Calu3 (cell line): Measurements from ENCODE around the gene DSC2. TPM values are rescaled to one million over a fixed set of nuclear protein-coding genes. Genes with fewer than 3 reads are reported as not detected.

ENCODE experiments used
- BruUV-seq: library from RNA; stranded (reverse); fragments of 400-500 nt; replicated peaks from 2 replicates; lab custom pipeline; 2021; lab: Mats Ljungman, UMichigan
- CTCF ChIA-PET: fragments of 300-600 bp; sonication (Branson Sonifier 250); formaldehyde crosslinking; loops from one replicate; lab custom pipeline; 2022; ENCODE audit warnings: antibody characterized with exemption; lab: Charles Lee
- DNase-seq: peaks from one replicate; pipeline ENCODE4 v3.0.0; 2022
- H3K27ac Mint-ChIP-seq: one replicate; pipeline ENCODE4 v1.8.0; 2022; ENCODE audit warnings: mixed read lengths; ENCODE audit not compliant: unreplicated experiment
- H3K27me3 Mint-ChIP-seq: one replicate; pipeline ENCODE4 v1.8.0; 2022; ENCODE audit warnings: mixed read lengths; ENCODE audit not compliant: unreplicated experiment
- H3K36me3 Mint-ChIP-seq: one replicate; pipeline ENCODE4 v1.8.0; 2022; ENCODE audit warnings: mild to moderate bottlenecking, moderate library complexity, mixed read lengths; ENCODE audit not compliant: insufficient read depth, unreplicated experiment
- H3K4me1 Mint-ChIP-seq: one replicate; pipeline ENCODE4 v1.8.0; 2022; ENCODE audit warnings: mild to moderate bottlenecking, low read depth, mixed read lengths; ENCODE audit not compliant: unreplicated experiment
- H3K4me3 Mint-ChIP-seq: one replicate; pipeline ENCODE4 v1.8.0; 2022; ENCODE audit warnings: mild to moderate bottlenecking, low read depth, moderate library complexity, mixed read lengths; ENCODE audit not compliant: unreplicated experiment
- H3K9me3 Mint-ChIP-seq: one replicate; pipeline ENCODE4 v1.8.0; 2022; ENCODE audit warnings: low read depth, mixed read lengths; ENCODE audit not compliant: unreplicated experiment
- intact Hi-C: fragments of 100-400 bp; cut with micrococcal nuclease; formaldehyde crosslinking; loops from one replicate; pipeline ENCODE4 v1.10.0; 2022; ENCODE audit not compliant: unreplicated experiment
- total RNA-seq: library from RNA; stranded (reverse); gene quantifications from 2 replicates; pipeline ENCODE4 v1.2.3, GENCODE V29; 2022
- TF ChIP-seq, protein P1 (sequence below): fragments of 200-600 bp; IDR thresholded peaks from one replicate; pipeline ENCODE4 v1.8.0; 2022; ENCODE audit warnings: antibody characterized with exemption; ENCODE audit not compliant: unreplicated experiment

The DSC2 gene
- total RNA-seq, 1 experiment from 2014 or later: 42.4 TPM

DNA sequence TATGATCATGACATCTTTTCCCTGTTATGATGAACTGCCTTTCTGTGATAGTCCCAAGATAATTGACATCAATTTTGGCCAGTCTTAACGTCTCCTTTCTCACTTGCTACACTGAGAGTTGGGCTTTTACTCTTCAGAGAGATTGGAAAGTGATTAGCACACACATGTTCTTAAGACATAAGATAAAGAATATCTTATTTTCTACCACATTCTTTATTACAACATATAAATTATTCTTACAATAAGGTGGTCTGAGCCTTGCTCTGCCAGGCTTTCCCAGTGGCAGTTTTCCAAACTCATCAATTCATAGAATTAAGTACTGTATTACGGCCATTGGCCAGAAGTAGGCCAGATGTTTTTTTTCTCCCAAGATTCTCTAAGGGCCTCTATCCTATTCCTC is 54.0 kb downstream of the DSC2 start:
- intact Hi-C loops: loop anchor here (5.0 kb wide), 1 partner anchor 49 kb away; no protein-coding TSS in a partner anchor
- TF ChIP-seq, protein P1, sequence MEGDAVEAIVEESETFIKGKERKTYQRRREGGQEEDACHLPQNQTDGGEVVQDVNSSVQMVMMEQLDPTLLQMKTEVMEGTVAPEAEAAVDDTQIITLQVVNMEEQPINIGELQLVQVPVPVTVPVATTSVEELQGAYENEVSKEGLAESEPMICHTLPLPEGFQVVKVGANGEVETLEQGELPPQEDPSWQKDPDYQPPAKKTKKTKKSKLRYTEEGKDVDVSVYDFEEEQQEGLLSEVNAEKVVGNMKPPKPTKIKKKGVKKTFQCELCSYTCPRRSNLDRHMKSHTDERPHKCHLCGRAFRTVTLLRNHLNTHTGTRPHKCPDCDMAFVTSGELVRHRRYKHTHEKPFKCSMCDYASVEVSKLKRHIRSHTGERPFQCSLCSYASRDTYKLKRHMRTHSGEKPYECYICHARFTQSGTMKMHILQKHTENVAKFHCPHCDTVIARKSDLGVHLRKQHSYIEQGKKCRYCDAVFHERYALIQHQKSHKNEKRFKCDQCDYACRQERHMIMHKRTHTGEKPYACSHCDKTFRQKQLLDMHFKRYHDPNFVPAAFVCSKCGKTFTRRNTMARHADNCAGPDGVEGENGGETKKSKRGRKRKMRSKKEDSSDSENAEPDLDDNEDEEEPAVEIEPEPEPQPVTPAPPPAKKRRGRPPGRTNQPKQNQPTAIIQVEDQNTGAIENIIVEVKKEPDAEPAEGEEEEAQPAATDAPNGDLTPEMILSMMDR: no peak
- Mint-ChIP-seq H3K4me3 (no peak overlapping the region), H3K27me3 (no peaks in the 10 kb centered on the region), H3K9me3 (peaks cover 6% of the 10 kb centered on the region), H3K4me1 (peaks cover 32% of the 10 kb centered on the region), H3K36me3 (peaks cover 2% of the 10 kb centered on the region), H3K27ac (no peak overlapping the region)
- no TSS peak for BruUV-seq
- no peak for DNase-seq
- CTCF ChIA-PET: no interaction called here

DNA sequence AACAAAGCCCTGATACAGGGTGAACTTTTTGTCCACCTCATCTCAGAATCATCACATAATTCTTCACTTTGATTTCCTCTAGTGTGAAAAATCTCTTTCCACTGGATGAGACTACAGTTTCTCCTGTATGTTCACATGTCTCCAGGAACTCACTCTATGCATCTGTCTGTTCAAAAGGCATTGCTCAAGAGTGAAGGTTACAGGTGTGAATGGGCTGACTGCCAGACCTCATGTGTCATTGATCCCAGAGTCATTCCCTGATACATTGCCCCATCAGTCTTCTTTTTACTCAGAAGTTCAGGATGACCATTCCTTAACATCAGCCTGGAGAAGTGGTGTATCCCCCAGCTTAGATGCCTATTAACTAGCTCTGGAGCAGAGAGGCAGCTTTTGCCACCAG is 55.3 kb downstream of the DSC2 start:
- CTCF ChIA-PET: no interaction called here
- TF ChIP-seq, protein P1: no peak
- DNase-seq: peak; percentile 17
- no peaks in the 10 kb centered on the region for H3K27me3 Mint-ChIP-seq
- no peaks in the 10 kb centered on the region for H3K9me3 Mint-ChIP-seq
- no TSS peak for BruUV-seq
- H3K27ac Mint-ChIP-seq: peak overlapping the region; percentile 16
- H3K4me3 Mint-ChIP-seq: no peak overlapping the region
- H3K36me3 Mint-ChIP-seq: peaks cover 15% of the 10 kb centered on the region
- H3K4me1 Mint-ChIP-seq: peaks cover 34% of the 10 kb centered on the region
- intact Hi-C loops: loop anchor here (5.0 kb wide), 1 partner anchor 50 kb away; no protein-coding TSS in a partner anchor

DNA sequence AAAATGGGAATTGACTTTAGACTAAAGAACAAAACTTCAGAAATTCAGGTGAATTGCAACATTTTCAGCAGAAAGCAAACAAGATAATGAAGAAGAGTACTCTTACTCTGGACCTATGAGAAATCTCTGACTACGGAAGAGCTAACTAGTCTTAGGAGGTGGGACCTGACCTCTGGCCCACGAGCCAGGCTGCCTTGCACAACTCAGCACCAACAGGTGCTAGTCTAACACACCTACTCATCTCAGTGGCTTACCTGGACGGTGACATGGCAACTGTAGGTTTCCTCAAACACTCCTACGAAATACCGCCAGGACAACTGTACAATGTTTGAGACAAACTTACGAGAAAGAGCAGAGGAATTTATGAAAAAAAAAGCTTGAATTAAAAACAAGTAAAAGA is 56.6 kb downstream of the DSC2 start:
- intact Hi-C loops: loop anchor here (5.0 kb wide), 1 partner anchor 52 kb away; no protein-coding TSS in a partner anchor
- Mint-ChIP-seq H3K4me1 (peaks cover 34% of the 10 kb centered on the region), H3K9me3 (no peaks in the 10 kb centered on the region), H3K4me3 (no peak overlapping the region), H3K27me3 (no peaks in the 10 kb centered on the region), H3K27ac (no peak overlapping the region), H3K36me3 (peaks cover 26% of the 10 kb centered on the region)
- no TSS peak for BruUV-seq
- TF ChIP-seq, protein P1: no peak
- CTCF ChIA-PET: no interaction called here
- no peak for DNase-seq

DNA sequence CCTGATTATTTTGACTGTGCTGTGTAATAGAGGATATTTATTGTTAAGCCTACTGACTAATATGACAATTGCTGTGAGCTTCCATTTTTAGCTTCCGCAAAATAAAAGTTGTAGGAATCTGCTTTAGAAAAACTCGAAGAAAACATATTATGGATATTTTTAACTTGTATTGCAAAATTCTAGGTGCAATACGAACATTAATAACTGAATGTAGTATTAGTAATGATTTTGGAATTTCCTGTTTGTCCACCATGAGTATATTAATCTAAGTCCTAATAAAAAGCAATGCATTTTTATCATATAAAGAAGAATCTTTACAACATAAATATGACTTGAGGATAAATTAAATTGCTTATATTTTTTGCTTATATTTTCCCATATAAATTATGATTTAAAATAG is 57.3 kb downstream of the DSC2 start:
- Mint-ChIP-seq H3K9me3 (no peaks in the 10 kb centered on the region), H3K36me3 (peaks cover 26% of the 10 kb centered on the region), H3K4me3 (no peak overlapping the region), H3K27ac (no peak overlapping the region), H3K27me3 (no peaks in the 10 kb centered on the region), H3K4me1 (peaks cover 34% of the 10 kb centered on the region)
- no TSS peak for BruUV-seq
- no peak for DNase-seq
- CTCF ChIA-PET: no interaction called here
- TF ChIP-seq, protein P1: no peak
- intact Hi-C loops: loop anchor here (5.0 kb wide), 1 partner anchor 52 kb away; no protein-coding TSS in a partner anchor
